Pancreas (tissue), 10 donors: ENCODE data around the gene TNFRSF1B. TPM values are rescaled to one million over a fixed set of nuclear protein-coding genes. Genes with fewer than 3 reads are reported as not detected.
A peak's percentile ranks its signal among the peaks of the same experiment; 100 is the strongest.

Experiments
- ATAC-seq, 4 donors: fragments of 200-7000 bp; cut with Tn5 transposase; one replicate each; pipeline versions ENCODE4 v1.8.0 to v1.9.1; 2020; ENCODE audit warnings: mild to moderate bottlenecking in 4 of 4, moderate library complexity in 4 of 4
- DNase-seq, 6 donors: peaks; one replicate each; pipeline ENCODE4 v3.0.0-alpha.2; 2020
- FAIRE-seq: peaks from 2 replicates; lab custom pipeline; 2012; peaks lifted over from hg19 to GRCh38; lab: Jason Lieb, UNC
- H3K27ac ChIP-seq, 4 donors: fragments of 200-600 bp; sonication (generic); 1 replicate in 3 of 4; 2 replicates in 1 of 4; pipeline versions ENCODE4 v1.5.0 to v1.8.0; 2020
- H3K27me3 ChIP-seq, 4 donors: fragments of 200-600 bp; one replicate each; pipeline ENCODE4 v1.8.0; 2021
- H3K36me3 ChIP-seq, 3 donors: fragments of 200-600 bp; sonication (generic) in 1 of 3; one replicate each; pipeline versions ENCODE4 v1.5.0 to v1.8.0; 2020 to 2021
- H3K4me1 ChIP-seq, 3 donors: fragments of 200-600 bp; one replicate each; pipeline ENCODE4 v1.8.0; 2021
- H3K4me3 ChIP-seq, 4 donors: fragments of 200-600 bp; sonication (generic) in 2 of 4; one replicate each; pipeline versions ENCODE4 v1.5.0 to v1.8.0; 2020 to 2021
- H3K9me3 ChIP-seq, 4 donors: fragments of 200-600 bp; one replicate each; pipeline ENCODE4 v1.8.0; 2021
- WGBS, 2 donors: extraction: QIAGEN DNeasy Blood & Tissue Kit; methylation state at CpG; one replicate each; pipeline ENCODE4 v1.1.7; 2013; 5-methylcytosine and 5-hydroxymethylcytosine counted together
- intact Hi-C, 3 donors: fragments of 100-400 bp; cut with DNase I; formaldehyde crosslinking; loops; one replicate each; pipeline versions ENCODE4 v1.11.1 to v1.14.2; 2022
- polyA plus RNA-seq, 2 donors: library from polyadenylated mRNA; stranded (reverse); fragments of 200-250 nt; gene quantifications; one replicate each; pipeline ENCODE4 v1.2.3, GENCODE V29; 2013
- total RNA-seq, 6 donors: library from RNA; stranded (reverse); fragmentation: NEBNext Ultra II Directional in 4 of 6; extraction: Animal tissue kit (Norgen Biotek cat#: 25700) in 4 of 6; gene quantifications; one replicate each; pipeline versions ENCODE4 v1.2.1 to v1.2.4, GENCODE V29; 2021 to 2023
- TF ChIP-seq, protein P1 (sequence below), 4 donors: fragments of 200-600 bp; sonication (generic) in 3 of 4; IDR thresholded peaks; one replicate each; pipeline versions ENCODE4 v1.5.0 to v1.8.0; 2021; ENCODE audit warnings: antibody characterized with exemption in 4 of 4
- donor health status: healthy with polysubstance abuse.
- donor health status: DM: no; HTN: no; CAD: no; lungs with moderate emphysema.
- donor health status: DM: no; HTN: no; CAD: no.
- donor health status: control.
- donor health status: control.
- donor health status: Bipolar disorder and iron deficiency.
- donor health status: DM: yes; HTN: yes; CAD: no.
- donor health status: DM: no; HTN: no; CAD: no.
- donor health status: DM: no; HTN: no; CAD: no.
- donor health status: DM: yes; HTN: yes; CAD: no.

Gene TNFRSF1B
- total and polyA plus RNA-seq, 8 donors, result 2.1 to 20.2 (median 4.4) TPM

DNA sequence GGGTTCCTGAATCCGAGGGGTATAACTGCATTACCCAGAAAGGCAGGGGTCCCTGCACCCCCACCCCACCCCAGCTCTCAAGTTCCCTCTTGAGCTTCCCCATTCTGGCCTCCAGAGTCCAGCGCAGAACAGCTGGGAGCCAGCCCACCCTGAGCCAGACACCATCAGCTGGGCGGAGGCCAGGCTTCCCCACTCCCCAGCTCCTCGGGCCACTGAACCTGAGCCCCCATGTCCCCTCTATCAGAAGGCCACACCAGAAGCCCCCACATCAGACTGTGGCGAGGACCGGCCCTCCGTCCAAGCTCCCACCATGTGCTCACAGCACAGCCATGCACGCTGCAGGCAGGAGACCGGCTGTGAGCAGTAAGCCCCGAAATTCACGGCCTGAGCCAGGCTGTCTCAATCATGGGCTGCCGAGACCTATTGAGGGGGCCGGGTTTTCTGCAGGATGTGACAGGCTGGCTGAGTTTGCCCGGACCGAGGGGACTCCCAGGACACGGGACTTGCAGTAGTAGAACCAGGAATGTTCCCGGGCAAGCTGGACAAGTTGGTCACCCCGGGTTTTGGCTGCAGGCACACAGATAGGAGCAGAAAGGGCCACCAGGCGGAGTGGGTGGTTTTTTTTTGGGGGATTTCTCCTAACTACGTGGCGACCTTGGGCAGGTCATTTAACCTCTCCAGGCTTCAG lies 25.5 kb upstream of the TNFRSF1B start:
- Histone ChIP-seq H3K4me1 (no peaks in the 10 kb centered on the region), H3K36me3 (no peaks in the 10 kb centered on the region), H3K9me3 (no peaks in the 10 kb centered on the region), H3K4me3 (no peak overlapping the region), H3K27me3 (no peaks in the 10 kb centered on the region), H3K27ac (no peak overlapping the region)
- FAIRE-seq (no peak), DNase-seq (peak in 2 of 6 donors; percentile 15 to 52), ATAC-seq (no peak)
- WGBS, 2 donors, result 52% methylated on average over 21 of the region's 21 CpGs
- intact Hi-C loops, result no loop called here
- TF ChIP-seq, protein P1, sequence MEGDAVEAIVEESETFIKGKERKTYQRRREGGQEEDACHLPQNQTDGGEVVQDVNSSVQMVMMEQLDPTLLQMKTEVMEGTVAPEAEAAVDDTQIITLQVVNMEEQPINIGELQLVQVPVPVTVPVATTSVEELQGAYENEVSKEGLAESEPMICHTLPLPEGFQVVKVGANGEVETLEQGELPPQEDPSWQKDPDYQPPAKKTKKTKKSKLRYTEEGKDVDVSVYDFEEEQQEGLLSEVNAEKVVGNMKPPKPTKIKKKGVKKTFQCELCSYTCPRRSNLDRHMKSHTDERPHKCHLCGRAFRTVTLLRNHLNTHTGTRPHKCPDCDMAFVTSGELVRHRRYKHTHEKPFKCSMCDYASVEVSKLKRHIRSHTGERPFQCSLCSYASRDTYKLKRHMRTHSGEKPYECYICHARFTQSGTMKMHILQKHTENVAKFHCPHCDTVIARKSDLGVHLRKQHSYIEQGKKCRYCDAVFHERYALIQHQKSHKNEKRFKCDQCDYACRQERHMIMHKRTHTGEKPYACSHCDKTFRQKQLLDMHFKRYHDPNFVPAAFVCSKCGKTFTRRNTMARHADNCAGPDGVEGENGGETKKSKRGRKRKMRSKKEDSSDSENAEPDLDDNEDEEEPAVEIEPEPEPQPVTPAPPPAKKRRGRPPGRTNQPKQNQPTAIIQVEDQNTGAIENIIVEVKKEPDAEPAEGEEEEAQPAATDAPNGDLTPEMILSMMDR (IDR thresholded peaks at IDR 0.05), result no peak

DNA sequence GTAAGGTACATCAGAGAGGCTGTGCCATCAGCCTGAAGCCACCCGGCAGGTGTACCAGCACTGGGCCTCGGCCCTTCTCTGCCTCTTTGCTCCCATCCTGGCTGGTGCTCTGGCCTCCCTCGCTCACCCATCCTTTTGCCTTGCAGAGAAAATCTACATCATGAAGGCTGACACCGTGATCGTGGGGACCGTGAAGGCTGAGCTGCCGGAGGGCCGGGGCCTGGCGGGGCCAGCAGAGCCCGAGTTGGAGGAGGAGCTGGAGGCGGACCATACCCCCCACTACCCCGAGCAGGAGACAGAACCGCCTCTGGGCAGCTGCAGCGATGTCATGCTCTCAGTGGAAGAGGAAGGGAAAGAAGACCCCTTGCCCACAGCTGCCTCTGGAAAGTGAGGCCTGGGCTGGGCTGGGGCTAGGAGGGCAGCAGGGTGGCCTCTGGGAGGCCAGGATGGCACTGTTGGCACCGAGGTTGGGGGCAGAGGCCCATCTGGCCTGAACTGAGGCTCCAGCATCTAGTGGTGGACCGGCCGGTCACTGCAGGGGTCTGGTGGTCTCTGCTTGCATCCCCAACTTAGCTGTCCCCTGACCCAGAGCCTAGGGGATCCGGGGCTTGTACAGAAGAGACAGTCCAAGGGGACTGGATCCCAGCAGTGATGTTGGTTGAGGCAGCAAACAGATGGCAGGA lies 24.5 kb upstream of the TNFRSF1B start:
- no peak overlapping the region for H3K4me3 ChIP-seq
- no peaks in the 10 kb centered on the region for H3K9me3 ChIP-seq
- TF ChIP-seq, protein P1 (IDR thresholded peaks at IDR 0.05), result no peak
- peak overlapping the region in 1 of 4 donors; percentile 52 for H3K27ac ChIP-seq
- no peaks in the 10 kb centered on the region for H3K36me3 ChIP-seq
- DNase-seq (peak in 1 of 6 donors; percentile 42), FAIRE-seq (no peak), ATAC-seq (no peak)
- H3K27me3 ChIP-seq, result no peaks in the 10 kb centered on the region
- 81 to 83% methylated on average over 18 of the region's 18 CpGs for WGBS, 2 donors
- H3K4me1 ChIP-seq, result no peaks in the 10 kb centered on the region
- intact Hi-C loops, result no loop called here

DNA sequence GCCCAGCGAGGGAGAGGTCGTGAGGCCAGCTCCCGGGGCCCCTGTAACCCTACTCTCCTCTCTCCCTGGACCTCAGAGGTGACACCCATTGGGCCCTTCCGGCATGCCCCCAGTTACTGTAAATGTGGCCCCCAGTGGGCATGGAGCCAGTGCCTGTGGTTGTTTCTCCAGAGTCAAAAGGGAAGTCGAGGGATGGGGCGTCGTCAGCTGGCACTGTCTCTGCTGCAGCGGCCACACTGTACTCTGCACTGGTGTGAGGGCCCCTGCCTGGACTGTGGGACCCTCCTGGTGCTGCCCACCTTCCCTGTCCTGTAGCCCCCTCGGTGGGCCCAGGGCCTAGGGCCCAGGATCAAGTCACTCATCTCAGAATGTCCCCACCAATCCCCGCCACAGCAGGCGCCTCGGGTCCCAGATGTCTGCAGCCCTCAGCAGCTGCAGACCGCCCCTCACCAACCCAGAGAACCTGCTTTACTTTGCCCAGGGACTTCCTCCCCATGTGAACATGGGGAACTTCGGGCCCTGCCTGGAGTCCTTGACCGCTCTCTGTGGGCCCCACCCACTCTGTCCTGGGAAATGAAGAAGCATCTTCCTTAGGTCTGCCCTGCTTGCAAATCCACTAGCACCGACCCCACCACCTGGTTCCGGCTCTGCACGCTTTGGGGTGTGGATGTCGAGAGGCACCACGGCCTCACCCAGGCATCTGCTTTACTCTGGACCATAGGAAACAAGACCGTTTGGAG lies 23.7 kb upstream of the TNFRSF1B start:
- FAIRE-seq, result no peak
- 79 to 85% methylated on average over 21 of the region's 21 CpGs for WGBS, 2 donors
- H3K9me3 ChIP-seq, result no peaks in the 10 kb centered on the region
- H3K36me3 ChIP-seq, result no peaks in the 10 kb centered on the region
- intact Hi-C loops, result no loop called here
- peak in 1 of 6 donors; percentile 55 for DNase-seq
- H3K4me3 ChIP-seq, result no peak overlapping the region
- H3K27ac ChIP-seq, result peak overlapping the region in 2 of 4 donors; percentile 44 to 52
- no peaks in the 10 kb centered on the region for H3K27me3 ChIP-seq
- no peaks in the 10 kb centered on the region for H3K4me1 ChIP-seq
- TF ChIP-seq, protein P1 (IDR thresholded peaks at IDR 0.05), result no peak
- peak in 2 of 4 donors; percentile 49 to 52 for ATAC-seq

DNA sequence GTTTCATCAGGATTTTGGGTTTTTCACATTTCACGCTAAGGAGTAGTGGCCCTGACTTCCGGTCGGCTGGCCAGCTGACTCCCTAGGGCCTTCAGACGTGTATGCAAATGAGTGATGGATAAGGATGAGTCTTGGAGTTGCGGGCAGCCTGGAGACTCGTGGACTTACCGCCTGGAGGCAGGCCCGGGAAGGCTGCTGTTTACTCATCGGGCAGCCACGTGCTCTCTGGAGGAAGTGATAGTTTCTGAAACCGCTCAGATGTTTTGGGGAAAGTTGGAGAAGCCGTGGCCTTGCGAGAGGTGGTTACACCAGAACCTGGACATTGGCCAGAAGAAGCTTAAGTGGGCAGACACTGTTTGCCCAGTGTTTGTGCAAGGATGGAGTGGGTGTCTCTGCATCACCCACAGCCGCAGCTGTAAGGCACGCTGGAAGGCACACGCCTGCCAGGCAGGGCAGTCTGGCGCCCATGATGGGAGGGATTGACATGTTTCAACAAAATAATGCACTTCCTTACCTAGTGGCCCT lies 23.1 kb upstream of the TNFRSF1B start:
- peak in 3 of 6 donors; percentile 15 to 72 (median 26) for DNase-seq
- WGBS, 2 donors, result 52 to 56% methylated on average over 17 of the region's 17 CpGs
- TF ChIP-seq, protein P1 (IDR thresholded peaks at IDR 0.05), result no peak
- peak in 3 of 4 donors; percentile 65 to 81 (median 73) for ATAC-seq
- Histone ChIP-seq H3K9me3 (no peaks in the 10 kb centered on the region), H3K4me1 (no peaks in the 10 kb centered on the region), H3K27me3 (no peaks in the 10 kb centered on the region), H3K27ac (peak overlapping the region in 2 of 4 donors; percentile 44 to 52), H3K36me3 (no peaks in the 10 kb centered on the region), H3K4me3 (no peak overlapping the region)
- FAIRE-seq, result no peak
- intact Hi-C loops, result no loop called here
